ENCODE data around the gene FBN3.

Gene FBN3

DNA sequence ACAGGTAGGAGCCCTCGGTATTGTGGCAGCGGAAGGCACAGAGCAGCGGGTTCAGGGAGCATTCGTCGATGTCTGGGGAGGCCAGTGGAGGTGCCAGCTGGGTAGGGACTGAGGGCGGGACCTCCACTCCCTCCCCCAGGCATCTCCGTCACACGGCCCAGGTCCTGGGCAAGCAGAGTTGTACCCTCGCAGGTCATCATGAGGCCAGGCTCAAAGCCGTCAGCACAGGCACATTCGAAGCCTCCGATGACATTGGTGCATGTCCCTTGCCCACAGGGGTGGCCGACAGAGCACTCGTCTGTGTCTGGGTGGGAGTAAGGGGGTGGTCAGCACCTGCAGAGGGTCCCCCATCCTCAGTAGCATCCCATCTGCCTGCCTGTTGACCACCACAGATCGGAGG, 61.5 kb downstream of the FBN3 start:
- no peak for DNase-seq

DNA sequence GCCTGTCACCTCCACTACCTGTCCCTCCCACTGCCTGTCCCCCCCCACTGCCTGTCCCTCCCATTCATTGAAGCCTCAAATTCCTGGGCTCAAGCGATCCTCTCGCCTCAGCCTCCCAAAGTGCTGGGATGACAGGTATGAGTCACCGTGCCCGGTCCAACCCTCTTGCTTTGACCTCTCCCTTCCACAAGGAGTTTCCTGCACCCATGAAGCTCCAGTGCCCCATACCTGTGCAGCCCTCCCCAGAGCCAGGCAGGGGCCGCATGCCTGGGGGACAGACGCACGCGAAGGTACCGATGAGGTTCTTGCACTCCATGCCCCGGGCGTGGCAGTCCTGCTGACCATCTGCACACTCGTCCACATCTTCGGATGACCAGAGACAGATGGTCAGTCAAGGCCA, 62.5 kb downstream of the FBN3 start:
- no peak for DNase-seq

DNA sequence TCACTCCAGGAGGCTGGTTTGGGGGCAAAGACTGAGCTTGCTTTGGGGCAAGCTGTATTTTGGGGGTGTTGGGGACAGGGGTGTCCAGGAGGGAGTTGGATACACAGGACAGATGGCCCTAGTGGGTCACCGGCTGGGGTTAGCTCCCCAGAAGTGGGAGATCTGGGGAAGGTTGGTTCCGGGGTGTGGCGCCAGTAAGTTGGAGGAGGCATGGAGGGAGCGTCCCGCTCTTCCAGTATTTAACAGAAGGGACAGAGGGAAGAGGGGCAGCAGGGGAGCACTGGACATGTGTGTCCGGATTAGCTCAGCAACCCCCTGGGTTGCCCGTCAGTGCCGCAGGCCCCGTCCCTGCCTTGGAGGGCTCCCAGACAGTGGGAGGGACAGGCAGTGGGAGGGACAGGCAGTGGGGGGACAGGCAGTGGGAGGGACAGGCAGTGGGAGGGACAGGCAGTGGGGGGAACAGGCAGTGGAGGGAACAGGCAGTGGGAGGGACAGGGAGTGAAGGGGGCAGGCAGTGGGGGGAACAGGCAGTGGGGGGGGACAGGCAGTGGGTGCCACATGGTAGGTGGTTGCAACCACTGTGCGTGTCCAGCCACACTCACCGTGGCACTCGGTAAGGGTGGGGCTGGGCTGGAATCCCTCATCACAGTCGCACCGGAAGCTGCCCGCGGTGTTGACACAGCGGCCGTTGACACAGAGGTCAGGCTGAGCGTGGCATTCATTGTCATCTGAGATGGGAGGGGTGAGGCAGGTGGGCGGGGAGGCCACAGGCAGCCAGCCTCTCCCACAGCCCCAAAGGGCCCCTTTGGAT, 63.6 kb downstream of the FBN3 start:
- peak; percentile 53 for DNase-seq

DNA sequence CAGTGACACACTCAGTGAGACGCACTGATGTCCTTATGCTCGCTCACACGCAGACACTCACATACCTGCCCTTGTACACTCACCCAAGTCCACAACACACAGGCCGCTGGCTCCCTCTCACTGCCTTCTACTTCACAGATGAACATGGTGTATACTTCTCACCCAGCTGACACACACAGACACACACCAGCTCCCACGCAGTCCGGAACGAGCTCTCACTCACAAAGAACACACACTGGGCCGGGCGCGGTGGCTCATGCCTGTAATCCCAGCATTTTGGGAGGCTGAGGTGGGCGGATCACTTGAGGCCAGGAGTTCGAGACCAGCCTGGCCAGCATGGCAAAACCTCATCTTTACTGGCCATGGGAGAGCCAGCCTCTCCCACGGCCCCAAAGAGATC, 65.2 kb downstream of the FBN3 start:
- DNase-seq: no peak

DNA sequence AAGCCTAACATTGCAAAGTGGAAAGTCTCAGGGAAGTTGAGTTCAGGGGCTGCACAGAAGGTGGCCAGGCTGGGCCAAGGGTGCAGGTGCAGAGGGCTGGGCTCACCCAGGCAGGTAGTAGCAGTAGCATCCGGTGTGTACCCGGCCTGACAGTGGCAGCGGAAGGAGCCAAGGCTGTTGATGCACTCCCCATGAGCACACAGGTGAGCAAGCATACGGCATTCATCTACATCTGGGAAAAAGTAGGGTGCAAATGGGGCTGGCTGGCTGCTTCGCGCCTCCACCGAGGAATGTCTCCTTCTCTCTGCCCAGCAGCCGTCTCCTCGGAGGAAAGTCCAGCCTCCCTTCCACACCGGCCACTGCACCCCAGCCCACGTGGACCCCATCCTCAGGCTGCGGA, 66.3 kb downstream of the FBN3 start:
- no peak for DNase-seq

DNA sequence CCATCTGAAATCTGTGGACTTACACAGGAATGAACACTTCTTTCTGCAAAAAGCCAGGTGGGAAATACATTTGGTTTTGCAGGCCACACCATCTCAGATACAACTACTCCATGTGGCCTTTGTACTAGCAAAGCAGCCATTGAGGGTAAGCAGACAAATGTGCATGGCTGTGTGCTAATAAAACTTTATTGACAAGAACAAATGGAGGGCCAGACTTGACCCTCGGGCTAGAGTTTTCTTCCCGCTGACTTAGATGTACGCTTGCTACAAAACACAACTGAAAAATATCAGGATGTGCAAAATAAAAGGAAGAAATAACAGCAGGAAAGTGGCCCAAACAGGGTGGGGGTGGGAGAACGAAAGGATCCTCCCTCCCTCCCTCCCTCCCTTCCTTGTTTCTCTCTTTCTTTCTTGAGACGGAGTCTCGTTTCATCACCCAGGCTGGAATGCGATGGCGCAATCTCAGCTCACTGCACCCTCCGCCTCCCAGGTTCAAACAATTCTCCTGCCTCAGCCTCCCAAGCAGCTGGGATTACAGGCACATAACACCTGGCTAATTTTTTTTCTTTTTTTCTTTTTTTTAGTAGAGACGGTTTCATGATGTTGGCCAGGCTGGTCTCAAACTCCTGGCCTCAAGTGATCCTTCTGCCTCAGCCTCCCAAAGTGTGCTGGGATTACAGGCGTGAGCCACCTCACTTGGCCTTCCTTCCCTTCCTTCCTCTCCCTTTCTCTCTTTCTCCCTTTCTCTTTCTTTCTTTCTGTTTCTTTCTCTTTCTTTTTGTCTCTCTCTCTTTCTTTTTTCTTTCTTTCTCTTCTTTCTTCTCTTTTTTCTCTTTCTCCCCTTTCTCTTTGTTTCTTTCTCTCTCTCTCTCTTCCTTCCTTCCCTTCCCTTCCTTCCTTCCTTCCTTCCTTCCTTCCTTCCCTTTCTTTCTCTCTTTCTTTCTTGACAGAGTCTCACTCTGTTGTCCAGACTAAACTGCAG, 67.5 kb downstream of the FBN3 start:
- no peak for DNase-seq

DNA sequence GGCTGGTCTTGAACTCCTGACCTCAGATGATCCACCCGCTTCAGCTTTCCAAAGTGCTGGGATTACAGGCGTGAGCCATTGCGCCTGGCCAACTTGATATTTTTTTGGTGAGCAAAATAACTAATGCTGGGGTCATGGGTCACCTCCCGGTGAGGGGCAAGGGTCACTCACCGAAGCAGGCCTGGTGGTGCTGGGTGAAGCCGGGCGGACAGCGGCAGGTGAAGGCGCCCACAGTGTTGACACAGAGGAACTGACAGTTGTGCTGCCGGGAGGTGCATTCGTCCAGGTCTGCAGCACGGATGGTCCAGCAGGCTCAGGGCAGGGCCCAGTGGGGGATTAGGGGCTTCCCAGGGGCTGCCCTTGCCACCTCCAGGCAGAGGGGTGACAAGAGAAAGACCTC, 68.6 kb downstream of the FBN3 start:
- no peak for DNase-seq

DNA sequence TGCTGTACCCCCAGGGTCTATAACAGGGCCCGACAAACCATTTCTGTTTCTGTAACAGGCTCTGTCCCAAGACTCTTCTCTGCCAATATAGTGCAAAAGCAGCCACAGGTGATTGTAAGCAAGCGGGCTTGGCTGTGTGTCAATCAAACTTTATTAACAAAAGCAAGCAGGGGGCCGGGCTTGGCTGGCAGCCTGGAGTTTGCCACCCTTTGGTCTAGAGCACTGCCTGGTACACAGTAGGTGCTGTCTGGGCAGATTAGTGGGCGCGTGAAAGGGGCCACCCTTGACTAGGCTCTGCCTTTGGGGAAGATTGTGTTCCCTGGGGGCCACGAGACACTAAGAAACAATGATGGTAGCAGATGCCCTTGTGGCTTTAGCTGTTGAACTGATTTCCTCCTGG, 69.4 kb downstream of the FBN3 start:
- DNase-seq: no peak

DNA sequence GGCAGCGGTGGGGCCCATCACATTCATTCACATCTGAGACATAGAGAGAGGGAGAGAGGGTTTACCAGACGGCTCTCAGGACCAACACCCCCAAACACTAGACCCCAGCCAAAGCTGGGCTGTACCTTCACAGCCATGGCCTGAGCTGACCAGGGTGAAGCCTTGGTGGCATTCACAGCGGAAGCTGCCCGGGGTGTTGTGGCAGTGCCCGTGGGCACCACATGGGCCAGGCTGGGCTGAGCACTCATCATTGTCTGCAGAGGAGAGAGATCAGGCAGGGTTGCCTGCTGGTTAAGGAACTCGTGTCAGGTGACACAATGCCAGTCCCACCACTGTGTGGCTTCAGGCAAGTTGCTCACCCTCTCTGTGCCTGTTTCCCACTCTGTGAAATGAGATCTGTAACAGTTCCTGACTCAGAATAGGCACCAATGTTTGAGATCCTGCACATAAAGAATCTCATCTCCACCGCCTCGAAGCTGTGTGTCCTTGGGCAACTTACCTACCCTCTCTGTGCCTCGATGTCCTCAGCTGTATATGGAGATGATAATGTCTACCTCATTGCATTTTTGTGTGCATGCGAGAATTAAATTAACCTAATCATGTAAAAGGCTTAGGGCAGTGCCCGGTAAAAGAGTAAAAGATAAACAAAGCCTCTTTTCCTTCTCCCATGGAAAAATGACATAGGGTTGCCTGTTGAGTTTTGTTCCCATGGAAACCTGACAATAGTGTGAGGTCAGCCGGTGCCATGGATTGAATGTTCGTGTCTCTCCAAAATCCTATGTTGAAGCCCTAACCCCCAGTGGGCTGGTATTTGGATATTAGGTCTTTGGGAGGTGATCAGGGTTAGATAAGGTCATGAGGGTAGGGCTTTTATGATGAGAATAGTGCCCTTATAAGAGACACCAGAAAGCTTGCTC, 74.0 kb downstream of the FBN3 start:
- no peak for DNase-seq

DNA sequence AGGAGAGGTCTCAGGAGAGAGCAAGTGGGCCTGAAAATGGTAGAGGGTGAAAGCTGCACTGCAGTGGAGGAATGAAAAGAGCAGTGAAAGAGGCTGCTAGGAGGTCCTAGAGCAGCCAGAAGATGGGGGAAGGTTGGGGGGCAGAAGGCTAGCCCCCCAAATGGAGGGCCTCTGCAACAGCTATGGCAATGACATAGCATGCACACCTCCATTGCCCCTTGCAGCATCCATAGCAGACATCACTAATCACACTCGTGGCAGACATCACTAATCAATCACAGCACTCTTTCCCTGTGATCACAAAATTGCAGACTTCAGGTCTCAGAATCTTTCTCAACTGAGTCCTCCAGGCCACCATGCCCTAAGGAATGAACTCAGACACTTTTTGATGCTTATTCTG, 74.9 kb downstream of the FBN3 start:
- no peak for DNase-seq

DNA sequence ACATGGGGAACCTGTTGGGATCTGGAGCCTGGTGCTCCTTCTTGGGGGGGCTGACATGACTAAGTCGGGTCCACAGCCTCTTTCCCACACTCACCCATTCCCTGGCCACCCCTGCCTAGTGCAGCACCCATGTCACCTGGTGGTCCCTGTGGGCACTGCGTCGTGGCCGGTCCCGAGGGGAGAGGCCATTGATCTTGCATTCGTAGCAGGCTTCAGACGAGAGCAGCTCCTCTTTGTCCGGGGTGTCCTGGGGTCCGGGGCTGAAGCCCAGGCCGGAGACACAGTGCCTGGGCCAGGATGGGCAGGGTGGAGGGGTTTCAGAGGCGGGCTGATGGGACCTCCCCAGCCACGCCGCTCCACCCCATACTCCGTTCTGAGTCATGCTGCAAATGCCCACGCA, 77.5 kb downstream of the FBN3 start:
- DNase-seq: no peak

DNA sequence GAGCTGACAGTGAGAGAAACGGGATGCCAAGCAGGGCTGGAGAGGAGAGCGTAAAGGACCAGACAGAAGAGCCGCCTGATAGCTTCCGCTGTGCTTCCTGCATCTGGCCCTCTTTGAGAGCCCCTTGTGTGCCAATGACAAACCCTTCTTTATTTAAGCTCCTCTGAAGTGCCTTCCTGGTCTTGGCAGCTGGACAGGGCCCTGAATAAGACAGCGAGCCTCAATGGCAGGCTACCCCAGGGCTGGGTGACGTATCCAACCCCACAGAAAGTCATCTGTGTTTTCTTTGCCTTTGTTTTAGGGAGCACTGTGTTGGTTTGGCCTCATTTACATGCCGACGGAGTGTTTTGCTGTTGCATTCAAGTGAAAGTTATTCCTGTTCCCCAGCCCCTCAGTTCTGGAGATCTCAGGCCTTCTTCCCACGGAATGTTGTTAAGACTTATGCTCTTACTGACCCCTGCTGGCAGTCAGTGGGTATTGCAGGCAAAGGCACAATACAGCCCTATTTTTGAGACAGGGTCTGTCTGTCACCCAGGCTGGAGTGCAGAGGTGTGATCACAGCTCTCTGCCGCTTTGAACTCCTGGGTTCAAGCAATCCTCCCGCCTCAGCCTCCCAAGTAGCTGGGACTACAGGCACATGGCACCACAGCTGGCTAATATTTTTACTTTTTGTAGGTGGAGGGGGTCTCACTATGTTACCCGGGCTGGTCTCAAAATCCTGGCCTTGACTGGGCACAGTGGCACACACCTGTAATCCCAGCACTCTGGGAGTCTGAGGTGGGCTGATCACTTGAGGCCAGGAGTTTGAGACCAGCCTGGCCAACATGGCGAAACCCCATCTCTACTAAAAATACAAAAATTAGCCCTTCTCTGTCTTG, 80.1 kb downstream of the FBN3 start:
- DNase-seq: no peak

DNA sequence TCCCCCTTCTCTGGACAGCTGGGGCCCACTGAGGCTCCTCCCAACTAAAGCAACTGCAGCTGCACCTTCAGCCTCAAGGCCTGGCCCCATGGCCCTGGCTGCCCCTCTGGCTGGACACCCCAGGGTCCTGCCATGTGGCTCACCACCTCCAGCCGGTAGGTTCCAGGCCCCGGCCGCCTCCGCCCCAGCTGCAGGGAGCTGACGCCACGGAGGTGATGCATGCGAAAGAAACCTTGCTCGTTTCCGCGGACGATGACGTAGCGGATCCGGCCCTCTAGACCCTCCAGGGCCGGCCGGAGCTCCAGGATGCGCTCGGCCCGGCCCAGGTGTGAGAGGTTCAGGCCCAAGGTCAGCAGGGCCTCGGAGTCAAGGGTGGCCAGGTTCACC, 83.5 kb downstream of the FBN3 start:
- no peak for DNase-seq

DNA sequence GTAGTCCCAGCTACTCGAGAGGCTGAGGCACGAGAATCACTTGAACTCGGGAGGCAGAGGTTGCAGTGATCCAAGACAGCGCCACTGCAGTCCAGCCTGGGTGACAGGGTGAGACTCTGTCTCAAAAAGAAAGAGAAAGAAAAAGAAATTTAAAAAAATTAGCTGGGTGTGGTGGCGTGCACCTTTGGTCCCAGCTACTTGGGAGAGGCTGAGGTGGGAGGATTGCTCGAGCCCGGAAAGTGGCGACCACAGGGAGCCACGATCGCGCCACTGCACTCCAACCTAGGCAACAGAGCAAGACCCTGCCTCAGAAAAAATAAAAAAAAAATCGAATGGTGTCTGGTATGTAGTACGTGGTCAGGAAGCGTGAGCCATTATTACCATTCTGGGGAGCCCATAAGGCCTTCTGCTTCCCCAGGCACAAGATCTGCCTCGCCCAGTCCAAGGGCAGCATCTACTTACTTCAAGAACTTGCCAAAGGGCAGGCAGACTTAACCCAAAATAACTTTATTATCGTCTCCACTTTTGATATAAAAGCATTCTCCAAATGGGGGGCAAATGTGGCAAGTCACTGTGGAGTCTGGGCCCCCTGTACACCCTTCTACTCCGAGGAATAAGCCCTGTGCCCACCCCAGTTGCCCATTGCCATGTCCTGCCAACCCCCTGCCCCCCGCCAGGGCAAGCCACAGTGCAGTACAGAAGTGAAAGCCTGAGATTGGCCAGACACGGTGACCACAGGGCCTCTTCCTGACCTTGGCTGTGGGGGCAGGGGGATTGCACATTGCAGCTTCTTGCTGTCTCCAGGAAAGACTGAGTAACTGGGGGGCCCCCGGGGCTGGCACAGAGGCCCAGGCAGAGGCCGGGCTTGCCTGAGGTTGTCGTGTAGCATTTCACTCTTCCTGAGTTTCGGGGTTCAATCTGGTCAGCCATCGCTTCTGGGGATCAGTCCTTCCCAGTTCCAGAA, 84.2 kb downstream of the FBN3 start:
- no peak for DNase-seq

DNA sequence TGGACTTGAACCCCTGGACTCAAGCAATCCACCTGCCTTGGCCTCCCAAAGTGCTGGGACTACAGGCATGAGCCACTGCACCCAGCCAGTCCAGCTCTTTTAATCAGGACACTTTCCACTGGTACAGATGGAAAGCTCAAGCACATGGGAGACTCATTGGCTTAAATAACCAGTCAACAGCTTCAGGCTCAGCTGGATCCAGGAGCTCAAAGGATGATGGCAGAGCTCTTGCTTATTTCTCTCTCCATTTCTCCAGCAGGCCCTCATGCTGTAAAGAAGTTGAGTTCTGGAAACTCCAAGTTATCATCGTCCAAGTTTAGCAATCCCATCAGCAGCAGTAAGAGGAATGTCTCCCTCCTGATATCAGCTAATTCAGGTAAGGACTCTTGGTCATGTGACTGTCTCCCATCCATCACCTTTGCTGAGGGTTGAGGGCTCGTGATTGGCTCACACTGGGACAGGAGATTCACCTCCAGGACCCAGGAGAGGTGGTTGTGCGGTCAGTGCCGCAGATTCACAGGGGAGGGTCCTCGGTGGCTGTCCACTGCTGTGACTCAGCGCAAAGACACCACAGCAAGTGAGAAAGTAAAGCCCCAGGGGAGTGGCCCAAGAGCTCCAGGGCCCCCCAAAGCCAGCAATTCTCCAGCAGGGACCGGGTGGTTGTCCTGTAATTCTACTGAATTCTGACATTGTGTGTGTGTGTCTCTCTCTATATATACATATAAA, 91.7 kb downstream of the FBN3 start:
- DNase-seq: no peak

DNA sequence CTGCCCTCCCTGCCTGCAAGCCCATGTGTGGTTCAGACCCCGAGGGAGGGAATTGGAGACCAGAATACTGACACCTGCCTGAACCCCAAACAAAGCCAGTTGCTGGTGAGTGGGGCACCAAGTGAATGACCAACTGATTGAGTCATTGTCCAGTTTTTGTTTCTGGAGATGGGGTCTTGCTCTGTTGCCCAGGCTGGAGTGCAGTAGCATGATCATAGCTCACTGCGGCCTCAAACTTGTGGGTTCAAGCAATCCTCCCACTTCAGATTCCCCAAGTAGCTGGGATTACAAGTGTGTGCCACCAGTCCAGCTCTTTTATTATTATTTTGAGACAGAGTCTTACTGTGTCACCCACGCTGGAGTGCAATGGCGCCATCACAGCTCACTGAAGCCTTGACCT, 92.9 kb downstream of the FBN3 start:
- DNase-seq: no peak

DNA sequence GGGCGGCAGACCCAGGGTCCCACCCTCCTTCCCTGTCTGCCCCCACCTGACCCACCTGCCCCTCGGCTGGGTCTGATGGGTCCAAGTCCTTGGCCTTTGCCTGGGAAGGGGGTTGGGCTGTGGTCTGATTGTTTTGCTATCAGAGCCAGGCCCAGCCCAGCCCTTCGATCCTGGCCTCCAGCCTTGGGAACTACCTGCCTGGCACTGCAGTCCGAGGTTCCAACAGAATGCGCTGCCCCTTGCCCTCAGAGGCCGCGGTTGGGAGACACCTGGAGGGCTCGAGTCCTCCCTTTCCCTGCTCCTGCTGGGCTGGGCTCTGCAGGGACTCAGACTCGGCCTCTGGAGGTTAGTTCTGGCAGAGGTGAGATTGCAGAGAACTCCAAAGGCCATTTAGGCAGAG, 95.2 kb downstream of the FBN3 start:
- DNase-seq: no peak

DNA sequence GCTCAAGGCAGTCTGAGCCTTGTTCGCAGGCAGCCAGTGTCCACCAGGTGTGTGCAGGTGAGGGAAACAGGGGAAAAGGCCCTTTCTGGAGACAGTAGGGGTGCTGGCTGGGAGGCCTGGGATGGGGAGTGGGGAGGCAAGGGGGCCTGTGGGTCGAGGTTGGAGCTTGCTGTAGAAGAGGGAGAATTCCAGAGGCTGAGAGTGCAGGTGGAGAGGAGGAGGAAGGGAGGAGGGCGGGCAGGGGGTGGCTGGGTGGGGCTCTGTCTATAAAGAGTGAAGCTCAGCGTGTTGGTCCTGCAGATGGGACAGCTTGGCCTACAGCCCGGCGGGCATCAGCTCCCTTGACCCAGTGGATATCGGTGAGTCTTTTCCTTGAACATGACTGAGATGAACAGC, 96.9 kb downstream of the FBN3 start, which contains the start of gene CCL25:
Gene CCL25, plus strand, starts transcription at position 297 of the 396 bp plus-strand sequence. CDS start 290 bp downstream, outside the sequence.
- DNase-seq: no peak

DNA sequence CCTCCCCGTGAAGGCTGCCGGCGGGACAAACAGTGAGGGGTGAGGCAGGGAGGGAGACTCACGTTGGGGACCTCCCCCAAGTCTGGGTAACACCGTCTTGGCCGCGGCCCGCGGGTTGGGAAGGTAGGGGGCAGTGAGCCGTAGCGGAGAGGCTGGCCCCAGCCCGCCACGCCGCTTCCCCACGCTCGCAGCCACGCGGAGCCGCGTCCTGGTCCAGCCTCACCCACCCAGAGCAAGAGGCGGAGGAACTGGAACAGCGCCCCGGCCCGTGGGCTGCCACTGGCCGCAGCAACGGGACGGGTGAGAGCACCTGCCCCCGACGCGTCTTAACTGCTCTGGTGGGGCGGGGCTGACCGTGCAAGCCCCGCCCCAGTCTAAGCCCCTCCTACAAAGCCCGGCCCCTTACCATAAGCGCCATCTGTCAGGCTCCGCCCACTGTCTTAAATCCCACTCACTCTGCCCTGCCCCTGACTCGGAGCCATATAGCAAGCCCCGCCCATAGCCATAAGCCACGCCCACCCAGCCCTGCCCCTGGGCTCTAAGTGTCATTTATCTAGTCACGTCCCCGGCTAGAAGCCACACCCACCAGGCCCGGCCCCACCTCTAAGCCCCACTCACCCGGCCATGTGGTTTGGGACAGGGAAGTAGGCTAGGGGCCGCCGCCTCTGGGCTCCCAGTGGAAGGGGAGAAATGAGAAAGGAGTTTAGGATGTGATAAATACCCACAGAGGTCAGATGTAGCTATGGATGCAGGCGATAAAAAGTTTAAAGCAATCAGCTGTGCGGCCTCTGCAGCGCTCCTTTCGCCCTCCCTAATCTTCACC, 98.9 kb downstream of the FBN3 start:
- peak; percentile 85 for DNase-seq

All from NCI-H146 (cell line).